Neural cell (in vitro differentiated cells): ENCODE results near the gene AKAP10. TPM values are rescaled to one million over a fixed set of nuclear protein-coding genes. Genes with fewer than 3 reads are reported as not detected.

ENCODE experiments used
- H2AFZ ChIP-seq: fragments of 200-600, 300-800 bp; sonication (generic), shearing (Covaris generic); 2 replicates; pipeline ENCODE4 v1.6.0; 2014; ENCODE audit warnings: low read depth, mild to moderate bottlenecking, antibody characterized with exemption, low read length, moderate library complexity
- H3F3A ChIP-seq: fragments of 200-600 bp; shearing (Covaris generic); 2 replicates; pipeline ENCODE4 v1.6.1; 2016; ENCODE audit warnings: mild to moderate bottlenecking, moderate library complexity, mixed read lengths, antibody characterized with exemption, low read length; ENCODE audit not compliant: insufficient read depth, poor library complexity, severe bottlenecking
- H3K27ac ChIP-seq: fragments of 200-600, 300-800 bp; sonication (generic), shearing (Covaris generic); 2 replicates; pipeline ENCODE4 v1.5.1; 2014; ENCODE audit warnings: mild to moderate bottlenecking, low read length, moderate library complexity
- H3K27me3 ChIP-seq: fragments of 300-800, 200-600 bp; sonication (generic), shearing (Covaris generic); 2 replicates; pipeline ENCODE4 v1.6.0; 2014; ENCODE audit warnings: mild to moderate bottlenecking, low read depth, low read length, moderate library complexity; ENCODE audit not compliant: insufficient read depth
- H3K36me3 ChIP-seq: fragments of 300-800, 200-600 bp; sonication (generic), shearing (Covaris generic); 2 replicates; pipeline ENCODE4 v1.5.1; 2014; ENCODE audit warnings: mild to moderate bottlenecking, antibody characterized with exemption, low read length, moderate library complexity; ENCODE audit not compliant: insufficient read depth
- H3K4me2 ChIP-seq: fragments of 300-800, 200-600 bp; sonication (generic), shearing (Covaris generic); 2 replicates; pipeline ENCODE4 v1.6.0; 2014; ENCODE audit warnings: mild to moderate bottlenecking, low read length
- H3K4me3 ChIP-seq: fragments of 300-800, 200-600 bp; sonication (generic), shearing (Covaris generic); 2 replicates; pipeline ENCODE4 v1.5.1; 2014; ENCODE audit warnings: mild to moderate bottlenecking, low read length, moderate library complexity
- H3K79me2 ChIP-seq: fragments of 200-600 bp; shearing (Covaris generic); replicated peaks from 2 replicates; pipeline ENCODE4 v1.6.0; 2014; ENCODE audit warnings: mild to moderate bottlenecking, low read length, moderate library complexity; ENCODE audit not compliant: insufficient read depth
- H3K9ac ChIP-seq: fragments of 300-800, 200-600 bp; sonication (generic), shearing (Covaris generic); 2 replicates; pipeline ENCODE4 v1.6.1; 2016; ENCODE audit warnings: mild to moderate bottlenecking, low read length, mixed read lengths
- H3K9me2 ChIP-seq: fragments of 200-600 bp; shearing (Covaris generic); 2 replicates; pipeline ENCODE4 v1.6.1; 2016; ENCODE audit warnings: mild to moderate bottlenecking, low read length, mixed read lengths; ENCODE audit not compliant: insufficient read depth
- H3K9me3 ChIP-seq: fragments of 200-600, 300-800 bp; sonication (generic), shearing (Covaris generic); 2 replicates; pipeline ENCODE4 v1.6.1; 2016; ENCODE audit warnings: mild to moderate bottlenecking, mixed run types, low read length, moderate library complexity, mixed read lengths
- H4K20me1 ChIP-seq: fragments of 200-600 bp; shearing (Covaris generic); 2 replicates; pipeline ENCODE4 v1.6.1; 2016; ENCODE audit warnings: mild to moderate bottlenecking, mixed run types; ENCODE audit not compliant: insufficient read depth
- EP300 ChIP-seq: fragments of 450-650 bp; conservative IDR thresholded peaks from 2 replicates; pipeline ENCODE4 v1.6.1; 2014; ENCODE audit warnings: antibody characterized with exemption, mild to moderate bottlenecking, moderate library complexity; ENCODE audit not compliant: poor library complexity, severe bottlenecking
- EZH2 ChIP-seq: fragments of 200-600, 300-800 bp; shearing (Covaris generic), sonication (generic); IDR thresholded peaks from 2 replicates; pipeline ENCODE4 v1.6.1; 2014; ENCODE audit warnings: antibody characterized with exemption, low read length, borderline replicate concordance, mild to moderate bottlenecking; ENCODE audit not compliant: insufficient read depth, poor library complexity, severe bottlenecking
- MXI1 ChIP-seq: fragments of 450-650 bp; conservative IDR thresholded peaks from 2 replicates; pipeline ENCODE4 v1.6.1; 2014; ENCODE audit warnings: antibody characterized with exemption, mild to moderate bottlenecking; ENCODE audit not compliant: poor library complexity, severe bottlenecking
- POLR2AphosphoS5 ChIP-seq: IDR thresholded peaks from 2 replicates; pipeline ENCODE4 v1.6.1; 2012
- RAD21 ChIP-seq: fragments of 450-650 bp; conservative IDR thresholded peaks from 2 replicates; pipeline ENCODE4 v1.6.1; 2014; ENCODE audit warnings: antibody characterized with exemption, mild to moderate bottlenecking, moderate library complexity
- SMC3 ChIP-seq: fragments of 450-650 bp; conservative IDR thresholded peaks from 2 replicates; pipeline ENCODE4 v1.6.1; 2014; ENCODE audit warnings: antibody characterized with exemption, mild to moderate bottlenecking, moderate library complexity; ENCODE audit not compliant: poor library complexity
- TAF1 ChIP-seq: IDR thresholded peaks from 2 replicates; pipeline ENCODE4 v1.6.1; 2012; ENCODE audit warnings: low read depth
- polyA plus RNA-seq: library from polyadenylated mRNA; depleted of rRNA; stranded (reverse); fragments of >200 nt; gene quantifications from 2 replicates; pipeline ENCODE4 v1.2.3, GENCODE V29; 2014
- TF ChIP-seq, protein P1 (sequence below): fragments of 450-650 bp; IDR thresholded peaks from 2 replicates; pipeline ENCODE4 v1.5.1; 2014; ENCODE audit warnings: antibody characterized with exemption, mild to moderate bottlenecking, moderate library complexity; ENCODE audit not compliant: poor library complexity, severe bottlenecking
- TF ChIP-seq, protein P2 (sequence below): IDR thresholded peaks from 2 replicates; pipeline ENCODE4 v1.6.1; 2012; ENCODE audit warnings: borderline replicate concordance

Gene AKAP10
- polyA plus RNA-seq, 1 donor from 2014 or later, result 27.3 TPM

DNA sequence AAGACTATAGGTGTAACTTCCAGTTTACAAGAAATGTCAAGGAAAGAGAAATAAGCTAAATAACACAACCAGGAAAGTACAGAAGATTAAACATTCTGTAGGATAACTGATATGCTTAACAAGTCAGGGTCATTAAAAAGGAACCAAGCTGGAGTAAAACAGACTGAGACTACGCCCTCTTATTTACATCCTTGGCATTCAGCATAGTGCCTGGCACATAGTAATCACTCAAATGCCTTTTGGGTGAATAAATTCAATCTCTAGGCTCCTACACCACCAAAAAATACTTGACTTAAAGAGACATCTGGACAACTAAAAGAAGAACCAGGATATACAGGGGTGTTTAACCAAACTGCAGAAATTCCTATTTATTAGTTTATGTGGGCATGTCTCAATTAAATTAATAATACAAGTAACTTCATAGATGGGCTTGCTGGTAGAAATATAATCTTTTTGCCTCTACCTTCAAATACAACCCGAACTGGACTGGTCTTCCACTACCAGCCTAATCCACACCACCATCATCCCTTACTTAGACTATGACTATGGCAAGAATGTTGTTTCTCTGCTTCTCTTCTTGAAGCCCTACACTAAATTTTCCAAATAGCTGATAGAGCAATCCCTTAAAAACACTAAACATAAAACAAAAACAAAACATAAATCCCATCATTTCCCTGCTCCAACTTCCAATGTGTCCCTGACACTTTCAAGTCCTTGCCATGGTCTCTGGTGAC lies 62.2 kb downstream of the AKAP10 start:
- no peak overlapping the region for H2AFZ ChIP-seq
- H3K4me3 ChIP-seq, result no peak overlapping the region
- no peak overlapping the region for H3K9ac ChIP-seq
- H3K9me3 ChIP-seq, result no peaks in the 10 kb centered on the region
- H4K20me1 ChIP-seq, result no peaks in the 10 kb centered on the region
- H3K27ac ChIP-seq, result no peak overlapping the region
- TF ChIP-seq SMC3 (no peak), EZH2 (no peak), RAD21 (no peak), POLR2AphosphoS5 (no peak), TAF1 (no peak), EP300 (no peak), MXI1 (no peak)
- TF ChIP-seq, protein P1, sequence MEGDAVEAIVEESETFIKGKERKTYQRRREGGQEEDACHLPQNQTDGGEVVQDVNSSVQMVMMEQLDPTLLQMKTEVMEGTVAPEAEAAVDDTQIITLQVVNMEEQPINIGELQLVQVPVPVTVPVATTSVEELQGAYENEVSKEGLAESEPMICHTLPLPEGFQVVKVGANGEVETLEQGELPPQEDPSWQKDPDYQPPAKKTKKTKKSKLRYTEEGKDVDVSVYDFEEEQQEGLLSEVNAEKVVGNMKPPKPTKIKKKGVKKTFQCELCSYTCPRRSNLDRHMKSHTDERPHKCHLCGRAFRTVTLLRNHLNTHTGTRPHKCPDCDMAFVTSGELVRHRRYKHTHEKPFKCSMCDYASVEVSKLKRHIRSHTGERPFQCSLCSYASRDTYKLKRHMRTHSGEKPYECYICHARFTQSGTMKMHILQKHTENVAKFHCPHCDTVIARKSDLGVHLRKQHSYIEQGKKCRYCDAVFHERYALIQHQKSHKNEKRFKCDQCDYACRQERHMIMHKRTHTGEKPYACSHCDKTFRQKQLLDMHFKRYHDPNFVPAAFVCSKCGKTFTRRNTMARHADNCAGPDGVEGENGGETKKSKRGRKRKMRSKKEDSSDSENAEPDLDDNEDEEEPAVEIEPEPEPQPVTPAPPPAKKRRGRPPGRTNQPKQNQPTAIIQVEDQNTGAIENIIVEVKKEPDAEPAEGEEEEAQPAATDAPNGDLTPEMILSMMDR, result no peak
- TF ChIP-seq, protein P2, sequence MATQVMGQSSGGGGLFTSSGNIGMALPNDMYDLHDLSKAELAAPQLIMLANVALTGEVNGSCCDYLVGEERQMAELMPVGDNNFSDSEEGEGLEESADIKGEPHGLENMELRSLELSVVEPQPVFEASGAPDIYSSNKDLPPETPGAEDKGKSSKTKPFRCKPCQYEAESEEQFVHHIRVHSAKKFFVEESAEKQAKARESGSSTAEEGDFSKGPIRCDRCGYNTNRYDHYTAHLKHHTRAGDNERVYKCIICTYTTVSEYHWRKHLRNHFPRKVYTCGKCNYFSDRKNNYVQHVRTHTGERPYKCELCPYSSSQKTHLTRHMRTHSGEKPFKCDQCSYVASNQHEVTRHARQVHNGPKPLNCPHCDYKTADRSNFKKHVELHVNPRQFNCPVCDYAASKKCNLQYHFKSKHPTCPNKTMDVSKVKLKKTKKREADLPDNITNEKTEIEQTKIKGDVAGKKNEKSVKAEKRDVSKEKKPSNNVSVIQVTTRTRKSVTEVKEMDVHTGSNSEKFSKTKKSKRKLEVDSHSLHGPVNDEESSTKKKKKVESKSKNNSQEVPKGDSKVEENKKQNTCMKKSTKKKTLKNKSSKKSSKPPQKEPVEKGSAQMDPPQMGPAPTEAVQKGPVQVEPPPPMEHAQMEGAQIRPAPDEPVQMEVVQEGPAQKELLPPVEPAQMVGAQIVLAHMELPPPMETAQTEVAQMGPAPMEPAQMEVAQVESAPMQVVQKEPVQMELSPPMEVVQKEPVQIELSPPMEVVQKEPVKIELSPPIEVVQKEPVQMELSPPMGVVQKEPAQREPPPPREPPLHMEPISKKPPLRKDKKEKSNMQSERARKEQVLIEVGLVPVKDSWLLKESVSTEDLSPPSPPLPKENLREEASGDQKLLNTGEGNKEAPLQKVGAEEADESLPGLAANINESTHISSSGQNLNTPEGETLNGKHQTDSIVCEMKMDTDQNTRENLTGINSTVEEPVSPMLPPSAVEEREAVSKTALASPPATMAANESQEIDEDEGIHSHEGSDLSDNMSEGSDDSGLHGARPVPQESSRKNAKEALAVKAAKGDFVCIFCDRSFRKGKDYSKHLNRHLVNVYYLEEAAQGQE, result no peak
- no peaks in the 10 kb centered on the region for H3K79me2 ChIP-seq
- no peaks in the 10 kb centered on the region for H3K27me3 ChIP-seq
- no peaks in the 10 kb centered on the region for H3K36me3 ChIP-seq
- no peak overlapping the region for H3K4me2 ChIP-seq
- no peaks in the 10 kb centered on the region for H3K9me2 ChIP-seq
- no peaks in the 10 kb centered on the region for H3F3A ChIP-seq

DNA sequence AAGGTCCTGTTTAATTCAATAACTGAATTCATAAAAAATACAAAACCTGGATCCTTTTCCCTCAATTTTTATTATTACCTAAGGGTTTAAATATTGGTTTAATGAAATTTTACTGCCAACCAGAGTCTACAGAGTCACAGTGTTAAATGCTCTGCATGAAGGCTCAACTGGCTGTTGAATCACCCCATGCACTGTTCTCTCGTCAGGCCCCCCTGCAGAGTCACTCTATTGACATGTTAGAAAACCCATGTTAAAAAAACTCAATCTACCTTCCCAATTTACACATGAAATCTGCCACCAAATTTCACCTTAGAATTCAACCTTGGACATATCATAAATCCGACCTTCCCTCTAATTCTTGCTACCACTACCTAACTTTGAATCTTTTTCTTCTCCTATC lies 66.6 kb downstream of the AKAP10 start:
- Histone ChIP-seq H4K20me1 (no peaks in the 10 kb centered on the region), H3F3A (no peaks in the 10 kb centered on the region), H3K36me3 (no peaks in the 10 kb centered on the region), H3K27ac (no peak overlapping the region), H2AFZ (no peak overlapping the region), H3K4me2 (no peak overlapping the region), H3K9ac (no peak overlapping the region), H3K79me2 (no peaks in the 10 kb centered on the region), H3K9me2 (no peaks in the 10 kb centered on the region), H3K4me3 (no peak overlapping the region), H3K9me3 (no peaks in the 10 kb centered on the region), H3K27me3 (no peaks in the 10 kb centered on the region)
- no peak for TF ChIP-seq MXI1
- no peak for TF ChIP-seq EP300
- TF ChIP-seq, protein P2, result no peak
- TF ChIP-seq RAD21, result no peak
- no peak for TF ChIP-seq POLR2AphosphoS5
- TF ChIP-seq, protein P1, result no peak
- no peak for TF ChIP-seq SMC3
- no peak for TF ChIP-seq EZH2
- TF ChIP-seq TAF1, result no peak
